GM21381 (cell line): ENCODE data around the gene SLCO2A1.

Source experiments
- ATAC-seq: cut with Tn5 transposase; IDR thresholded peaks from one replicate; pipeline ENCODE4 v1.9.1; 2021; ENCODE audit warnings: mild to moderate bottlenecking, moderate library complexity; ENCODE audit not compliant: unreplicated experiment

Gene SLCO2A1

GRCh38 chr3:133888726-133889340 lies 140.9 kb downstream of the SLCO2A1 start:
- no peak for ATAC-seq

GRCh38 chr3:133887803-133888703 lies 141.7 kb downstream of the SLCO2A1 start:
- no peak for ATAC-seq

DNA sequence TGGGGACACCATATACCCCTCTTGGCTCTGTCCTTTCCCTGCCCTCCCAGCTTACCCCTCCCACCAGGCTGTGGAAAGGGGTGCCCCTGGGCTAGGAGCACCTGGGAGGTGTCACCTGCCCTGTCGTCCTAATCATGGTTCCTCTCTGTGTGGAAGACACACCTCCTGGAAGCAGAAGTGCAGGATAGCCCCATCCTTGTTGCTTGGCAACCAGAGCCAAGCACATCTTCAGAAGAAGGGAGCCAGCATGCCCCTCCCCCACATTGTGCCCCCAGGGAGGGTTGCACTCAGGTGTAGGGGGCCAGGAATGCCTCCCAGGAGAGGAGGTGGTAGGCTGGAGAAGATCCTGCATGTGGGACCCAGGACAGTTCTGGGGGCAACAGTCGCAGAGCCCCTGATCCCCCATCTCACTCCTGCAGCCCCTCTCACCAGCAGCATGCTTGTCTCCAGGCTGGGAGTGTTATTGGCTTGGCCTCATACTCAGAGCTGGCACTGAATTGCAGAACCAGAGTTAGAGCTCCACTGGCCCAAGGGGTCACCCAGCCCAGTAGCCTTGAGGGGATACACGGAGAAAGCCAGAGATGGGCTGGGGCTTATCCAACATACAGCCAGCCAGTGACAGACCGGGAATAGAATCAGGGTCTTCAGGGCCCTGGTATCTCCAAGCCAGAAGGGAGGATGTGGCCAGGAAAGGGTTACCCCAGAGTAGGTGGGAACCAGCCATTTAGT lies 142.5 kb downstream of the SLCO2A1 start:
- no peak for ATAC-seq

- ATAC-seq: no peak
Observed at GRCh38 chr3:133886031-133886722, 143.5 kb downstream of the SLCO2A1 start.

DNA sequence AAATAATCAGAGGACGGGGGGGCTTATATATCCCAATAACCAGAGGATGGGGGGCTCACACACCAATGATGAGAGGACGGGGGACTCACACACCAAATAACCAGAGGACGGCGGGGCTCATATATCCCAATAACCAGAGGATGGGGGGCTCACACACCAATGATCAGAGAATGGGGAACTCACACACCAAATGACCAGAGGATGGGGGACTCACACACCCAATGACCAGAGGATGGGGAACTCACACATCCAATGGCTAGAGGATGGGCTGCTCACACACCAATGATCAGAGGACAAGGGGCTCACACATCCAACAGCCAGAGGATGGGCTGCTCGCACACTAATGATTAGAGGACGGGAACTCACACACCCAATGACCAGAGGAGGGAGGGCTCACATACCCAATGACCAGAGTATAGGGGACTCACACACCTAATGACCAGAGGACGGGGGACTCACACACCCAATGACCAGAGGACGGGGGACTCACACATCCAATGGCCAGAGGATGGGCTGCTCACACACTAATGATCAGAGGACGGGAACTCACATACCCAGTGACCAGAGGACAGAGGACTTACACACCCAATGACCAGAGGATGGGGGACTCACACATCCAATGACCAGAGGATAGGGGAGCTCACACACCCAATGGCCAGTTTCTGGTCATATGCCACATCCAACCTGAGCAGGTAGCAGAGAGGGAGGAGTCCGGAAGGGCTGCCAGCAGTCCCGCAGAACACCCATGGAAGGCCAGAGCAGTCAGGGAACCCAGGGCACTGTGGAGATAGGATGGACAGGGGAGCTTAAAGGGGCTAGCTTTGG lies 144.6 kb downstream of the SLCO2A1 start:
- ATAC-seq: no peak

GRCh38 chr3:133884054-133884886 lies 145.5 kb downstream of the SLCO2A1 start:
- no peak for ATAC-seq

- no peak for ATAC-seq
Observed at GRCh38 chr3:133883641-133884040, 146.1 kb downstream of the SLCO2A1 start.

DNA sequence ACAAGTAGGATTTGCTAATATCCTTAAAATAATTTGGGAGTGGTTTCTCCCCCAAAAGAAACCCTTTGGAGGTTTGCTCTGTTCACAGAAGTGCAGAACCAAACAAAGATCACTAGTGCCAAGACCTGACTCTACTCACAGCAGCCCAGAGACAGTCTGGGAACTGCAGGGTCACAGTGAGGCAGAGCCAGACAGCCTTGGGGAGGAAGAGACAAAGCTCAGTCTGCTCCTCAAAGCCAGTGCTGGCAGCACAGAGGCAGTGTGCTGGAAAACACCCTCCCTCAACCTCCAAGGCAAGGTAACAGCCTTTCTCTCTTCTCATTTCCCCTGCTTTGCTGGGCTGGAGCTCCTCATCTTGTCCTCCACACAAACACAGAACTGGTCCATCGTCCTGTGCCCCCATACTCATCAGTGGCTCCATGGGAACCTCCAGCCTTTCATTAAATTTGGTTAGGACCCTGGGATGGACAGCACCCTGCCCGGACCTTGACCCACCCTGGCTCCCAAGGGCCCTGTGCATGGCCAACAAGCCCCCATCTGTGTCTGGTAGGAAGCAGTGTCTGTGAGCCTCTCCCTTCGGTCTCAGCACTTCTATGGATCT lies 146.6 kb downstream of the SLCO2A1 start:
- no peak for ATAC-seq

- ATAC-seq: no peak
Observed at GRCh38 chr3:133881939-133882825, 147.5 kb downstream of the SLCO2A1 start.

DNA sequence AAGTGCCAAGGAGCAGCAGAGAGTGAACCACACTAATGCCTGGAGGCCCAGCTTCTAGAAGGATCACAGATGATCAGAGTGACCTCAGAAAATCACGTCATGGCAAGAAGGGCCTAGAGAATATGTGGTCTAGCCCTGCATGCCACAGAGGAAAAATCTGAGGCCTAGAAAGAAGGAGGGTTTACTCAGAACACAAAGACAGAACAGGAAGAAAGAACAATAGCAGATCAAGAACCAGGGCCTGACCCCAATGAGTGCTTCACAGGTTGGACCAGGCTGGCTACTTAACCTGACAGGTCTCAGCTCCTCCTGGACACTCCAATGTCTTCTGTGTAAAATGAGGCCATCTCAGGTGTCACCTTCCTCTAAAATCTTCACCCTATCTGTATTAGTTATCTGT lies 148.2 kb downstream of the SLCO2A1 start:
- no peak for ATAC-seq

DNA sequence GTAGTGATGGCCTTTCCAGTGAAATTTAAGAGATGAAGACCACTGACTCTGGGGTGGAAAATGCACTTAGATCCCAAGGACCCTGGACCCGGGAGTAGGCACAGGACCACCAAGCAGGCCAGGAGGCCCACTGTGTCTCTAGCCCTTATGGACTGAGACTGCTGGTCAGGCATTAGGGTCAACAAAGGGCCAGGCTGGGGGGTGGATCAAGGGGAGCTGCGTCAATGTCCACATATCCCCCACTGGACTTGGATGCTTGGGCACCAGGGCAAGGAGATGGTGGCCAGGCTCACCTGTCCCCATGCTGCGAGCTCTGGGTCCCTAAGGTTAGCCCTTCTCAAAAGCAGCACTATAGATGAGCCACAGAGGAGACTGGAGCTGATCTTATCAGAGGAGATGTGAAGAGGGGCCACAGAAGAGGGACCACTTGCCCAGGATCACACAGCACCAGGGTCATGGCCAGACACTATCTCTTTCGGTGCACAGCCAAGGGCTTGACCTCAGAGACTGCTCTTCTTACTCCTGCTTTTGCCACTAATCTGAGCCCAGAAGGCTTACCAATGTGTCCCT lies 148.8 kb downstream of the SLCO2A1 start:
- ATAC-seq: no peak

GRCh38 chr3:133880287-133880686 lies 149.4 kb downstream of the SLCO2A1 start:
- ATAC-seq: peak; percentile 51

DNA sequence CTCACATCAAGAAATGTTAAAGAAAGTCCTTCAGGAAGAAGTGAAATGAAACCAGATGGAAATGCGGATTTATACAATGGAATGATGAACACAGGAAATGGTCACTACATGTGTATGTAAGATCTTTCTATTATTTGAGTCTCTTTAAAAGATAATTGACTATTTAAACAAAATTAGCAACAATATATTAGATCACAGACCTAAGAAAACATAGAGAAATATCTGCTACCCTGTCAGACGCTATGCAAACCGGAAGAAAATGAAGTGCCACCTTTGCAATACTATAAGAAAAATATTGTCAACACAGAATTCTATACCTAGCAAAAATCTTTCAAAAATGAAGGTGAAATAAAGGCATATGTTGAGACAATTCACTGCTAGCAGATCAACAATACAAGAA lies 151.2 kb downstream of the SLCO2A1 start:
- no peak for ATAC-seq
